ENCODE measurements around the gene CLCA4. TPM values are rescaled to one million over a fixed set of nuclear protein-coding genes. Genes with fewer than 3 reads are reported as not detected.
"Not testable (repeated sequence)": the region's sequence is repeated elsewhere in the genome, so short reads cannot be mapped to it uniquely, and the experiment has no call there.

CLCA4 gene
- total and polyA plus RNA-seq, 2 experiments from 2014 or later = not detected

DNA sequence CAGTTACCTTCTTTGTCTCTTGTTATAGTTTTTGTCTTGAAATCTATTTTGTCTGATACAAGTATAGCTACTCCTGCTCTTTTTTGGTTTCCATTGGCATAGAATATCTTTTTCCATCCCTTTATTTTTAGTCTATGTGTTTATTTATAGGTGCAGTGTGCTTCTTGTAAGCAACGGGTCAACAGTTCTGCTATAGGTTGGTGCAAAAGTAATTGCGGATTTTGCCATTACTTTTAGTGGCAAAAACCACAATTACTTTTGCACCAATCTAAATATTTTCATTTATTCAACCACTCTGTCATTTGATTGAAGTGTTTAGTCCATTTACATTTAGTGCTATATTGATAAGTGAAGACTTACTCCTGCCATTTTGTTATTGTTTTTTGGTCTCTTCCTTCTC is 59.2 kb downstream of the CLCA4 start:
- H4K20me1 ChIP-seq (replicated peaks; ENCODE audit: insufficient read depth); H3K4me1 ChIP-seq (ENCODE audit: insufficient read depth); H3K27ac ChIP-seq (ENCODE audit: low read depth); H2AFZ ChIP-seq; ATAC-seq; DNase-seq (ENCODE audit: low spot score); H3K27me3 ChIP-seq (ENCODE audit: insufficient read depth); H3K4me1 Mint-ChIP-seq; H3K4me3 Mint-ChIP-seq; H3K9me2 ChIP-seq (ENCODE audit: insufficient read depth); H3K27ac Mint-ChIP-seq; H3K9me3 Mint-ChIP-seq; H3K36me3 ChIP-seq (ENCODE audit: insufficient read depth); H3K79me2 ChIP-seq (replicated peaks; ENCODE audit: insufficient read depth); H3K27me3 Mint-ChIP-seq (ENCODE audit: insufficient read depth, low read depth, poor library complexity); H3K36me3 Mint-ChIP-seq (ENCODE audit: low read depth); H3K4me3 ChIP-seq; H3F3A ChIP-seq (replicated peaks; ENCODE audit: low read depth); H3K4me2 ChIP-seq: not testable (repeated sequence)

GRCh38 chr1:86616433-86616832 is 69.6 kb downstream of the CLCA4 start:
- no peaks in the 10 kb centered on the region for H4K20me1 ChIP-seq (replicated peaks; ENCODE audit: insufficient read depth)
- H3K27me3 Mint-ChIP-seq (ENCODE audit: insufficient read depth, low read depth, poor library complexity) = no peaks in the 10 kb centered on the region
- H3K4me1 ChIP-seq (ENCODE audit: insufficient read depth) = no peaks in the 10 kb centered on the region
- no peak overlapping the region for H3K27ac Mint-ChIP-seq
- no peak overlapping the region for H3K4me3 ChIP-seq
- no peaks in the 10 kb centered on the region for H3K27me3 ChIP-seq (ENCODE audit: insufficient read depth)
- ATAC-seq = no peak
- H3K9me3 Mint-ChIP-seq = peaks cover 29% of the 10 kb centered on the region
- TF ChIP-seq JUNB (IDR thresholded peaks at IDR 0.05; ENCODE audit: unreplicated experiment) (no peak), CREB1 (CRISPR knock-in tag; IDR thresholded peaks at IDR 0.05; ENCODE audit: low read depth) (no peak), STAT1 (IDR thresholded peaks at IDR 0.05; ENCODE audit: unreplicated experiment) (no peak), NANOG (IDR thresholded peaks at IDR 0.05; ENCODE audit: borderline replicate concordance) (no peak), ZNF331 (CRISPR knock-in tag; IDR thresholded peaks at IDR 0.05; ENCODE audit: low read depth) (no peak), POLR2AphosphoS5 (IDR thresholded peaks at IDR 0.05; ENCODE audit: low read depth) (no peak)
- TF ChIP-seq, protein P1, sequence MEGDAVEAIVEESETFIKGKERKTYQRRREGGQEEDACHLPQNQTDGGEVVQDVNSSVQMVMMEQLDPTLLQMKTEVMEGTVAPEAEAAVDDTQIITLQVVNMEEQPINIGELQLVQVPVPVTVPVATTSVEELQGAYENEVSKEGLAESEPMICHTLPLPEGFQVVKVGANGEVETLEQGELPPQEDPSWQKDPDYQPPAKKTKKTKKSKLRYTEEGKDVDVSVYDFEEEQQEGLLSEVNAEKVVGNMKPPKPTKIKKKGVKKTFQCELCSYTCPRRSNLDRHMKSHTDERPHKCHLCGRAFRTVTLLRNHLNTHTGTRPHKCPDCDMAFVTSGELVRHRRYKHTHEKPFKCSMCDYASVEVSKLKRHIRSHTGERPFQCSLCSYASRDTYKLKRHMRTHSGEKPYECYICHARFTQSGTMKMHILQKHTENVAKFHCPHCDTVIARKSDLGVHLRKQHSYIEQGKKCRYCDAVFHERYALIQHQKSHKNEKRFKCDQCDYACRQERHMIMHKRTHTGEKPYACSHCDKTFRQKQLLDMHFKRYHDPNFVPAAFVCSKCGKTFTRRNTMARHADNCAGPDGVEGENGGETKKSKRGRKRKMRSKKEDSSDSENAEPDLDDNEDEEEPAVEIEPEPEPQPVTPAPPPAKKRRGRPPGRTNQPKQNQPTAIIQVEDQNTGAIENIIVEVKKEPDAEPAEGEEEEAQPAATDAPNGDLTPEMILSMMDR (conservative IDR thresholded peaks at IDR 0.05; ENCODE audit: low read depth in 2 of 2) = no peak
- no peak overlapping the region for H3K4me3 Mint-ChIP-seq
- peaks cover 10% of the 10 kb centered on the region; the same call in 1 of the 2 replicates for H3K9me2 ChIP-seq (ENCODE audit: insufficient read depth)
- H3F3A ChIP-seq (replicated peaks; ENCODE audit: low read depth) = no peaks in the 10 kb centered on the region
- H2AFZ ChIP-seq = no peak overlapping the region
- no peak overlapping the region for H3K4me2 ChIP-seq
- no peak overlapping the region for H3K27ac ChIP-seq (ENCODE audit: low read depth)
- DNase-seq (ENCODE audit: low spot score) = no peak
- no peaks in the 10 kb centered on the region for H3K4me1 Mint-ChIP-seq
- H3K36me3 Mint-ChIP-seq (ENCODE audit: low read depth) = peaks cover 16% of the 10 kb centered on the region
- no peaks in the 10 kb centered on the region for H3K36me3 ChIP-seq (ENCODE audit: insufficient read depth)
- H3K79me2 ChIP-seq (replicated peaks; ENCODE audit: insufficient read depth) = no peaks in the 10 kb centered on the region

GRCh38 chr1:86616871-86617270 is 70.0 kb downstream of the CLCA4 start:
- no peak overlapping the region for H3K27ac Mint-ChIP-seq
- no peaks in the 10 kb centered on the region for H3K4me1 ChIP-seq (ENCODE audit: insufficient read depth)
- TF ChIP-seq, protein P2, sequence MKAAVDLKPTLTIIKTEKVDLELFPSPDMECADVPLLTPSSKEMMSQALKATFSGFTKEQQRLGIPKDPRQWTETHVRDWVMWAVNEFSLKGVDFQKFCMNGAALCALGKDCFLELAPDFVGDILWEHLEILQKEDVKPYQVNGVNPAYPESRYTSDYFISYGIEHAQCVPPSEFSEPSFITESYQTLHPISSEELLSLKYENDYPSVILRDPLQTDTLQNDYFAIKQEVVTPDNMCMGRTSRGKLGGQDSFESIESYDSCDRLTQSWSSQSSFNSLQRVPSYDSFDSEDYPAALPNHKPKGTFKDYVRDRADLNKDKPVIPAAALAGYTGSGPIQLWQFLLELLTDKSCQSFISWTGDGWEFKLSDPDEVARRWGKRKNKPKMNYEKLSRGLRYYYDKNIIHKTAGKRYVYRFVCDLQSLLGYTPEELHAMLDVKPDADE (IDR thresholded peaks at IDR 0.05) = no peak
- no peak for TF ChIP-seq CREB1 (CRISPR knock-in tag; IDR thresholded peaks at IDR 0.05; ENCODE audit: low read depth)
- no peak for TF ChIP-seq ZNF114 (CRISPR knock-in tag; IDR thresholded peaks at IDR 0.05)
- TF ChIP-seq STAT1 (IDR thresholded peaks at IDR 0.05; ENCODE audit: unreplicated experiment) = no peak

More at GRCh38 chr1:86616871-86617270, 70.0 kb downstream of the CLCA4 start:
- Mint-ChIP-seq H3K4me3 (no peak overlapping the region), H3K27me3 (ENCODE audit: insufficient read depth, low read depth, poor library complexity) (no peaks in the 10 kb centered on the region), H3K9me3 (peaks cover 29% of the 10 kb centered on the region), H3K36me3 (ENCODE audit: low read depth) (peaks cover 16% of the 10 kb centered on the region), H3K4me1 (no peaks in the 10 kb centered on the region)
- Histone ChIP-seq H4K20me1 (replicated peaks; ENCODE audit: insufficient read depth) (no peaks in the 10 kb centered on the region), H3F3A (replicated peaks; ENCODE audit: low read depth) (no peaks in the 10 kb centered on the region), H3K27me3 (ENCODE audit: insufficient read depth) (no peaks in the 10 kb centered on the region), H3K4me2 (no peak overlapping the region), H3K27ac (ENCODE audit: low read depth) (no peak overlapping the region), H3K4me3 (no peak overlapping the region), H3K79me2 (replicated peaks; ENCODE audit: insufficient read depth) (no peaks in the 10 kb centered on the region), H2AFZ (no peak overlapping the region), H3K36me3 (ENCODE audit: insufficient read depth) (no peaks in the 10 kb centered on the region), H3K9me2 (ENCODE audit: insufficient read depth) (peaks cover 10% of the 10 kb centered on the region; the same call in 1 of the 2 replicates)
- no peak for ATAC-seq
- peak; percentile 5 for DNase-seq (ENCODE audit: low spot score)

All from GM23338 (cell line).